Measurements from ENCODE around the gene GAGE12H. TPM values are rescaled to one million over a fixed set of nuclear protein-coding genes. Genes with fewer than 3 reads are reported as not detected.

GAGE12H gene
- total and polyA plus RNA-seq, 5 donors from 2014 or later, result not detected

Other genes starting within 250 kb of the GAGE12H start
- not detected for gene GAGE13, start 248.4 kb upstream of the GAGE12H start, total RNA-seq
- not detected for gene GAGE13, start 248.4 kb upstream of the GAGE12H start, polyA plus RNA-seq
- not detected for gene GAGE12C, start 47.8 kb upstream of the GAGE12H start, total RNA-seq
- not detected for gene GAGE12C, start 47.8 kb upstream of the GAGE12H start, polyA plus RNA-seq
- gene GAGE12D, start 38.2 kb upstream of the GAGE12H start, total RNA-seq, result not detected
- gene GAGE12D, start 38.2 kb upstream of the GAGE12H start, polyA plus RNA-seq, result not detected
- not detected for gene GAGE12E, start 28.7 kb upstream of the GAGE12H start, total RNA-seq
- gene GAGE12E, start 28.7 kb upstream of the GAGE12H start, polyA plus RNA-seq, result not detected
- not detected for gene GAGE12F, start 19.1 kb upstream of the GAGE12H start, total RNA-seq
- not detected for gene GAGE12F, start 19.1 kb upstream of the GAGE12H start, polyA plus RNA-seq
- not detected for gene GAGE12G, start 9.5 kb upstream of the GAGE12H start, total RNA-seq
- not detected for gene GAGE12G, start 9.5 kb upstream of the GAGE12H start, polyA plus RNA-seq
- gene GAGE2A, start 9.5 kb downstream of the GAGE12H start, total RNA-seq, result not detected
- not detected for gene GAGE2A, start 9.5 kb downstream of the GAGE12H start, polyA plus RNA-seq
- gene GAGE1, start 19.1 kb downstream of the GAGE12H start, total RNA-seq, result not detected
- gene GAGE1, start 19.1 kb downstream of the GAGE12H start, polyA plus RNA-seq, result not detected
- gene PAGE1, start 116.0 kb downstream of the GAGE12H start, total RNA-seq, result not detected
- gene PAGE1, start 116.0 kb downstream of the GAGE12H start, polyA plus RNA-seq, result not detected
- gene PAGE4, start 249.4 kb downstream of the GAGE12H start, total RNA-seq, result not detected
- not detected for gene PAGE4, start 249.4 kb downstream of the GAGE12H start, polyA plus RNA-seq